Mammary epithelial cell (primary cell): Measurements from ENCODE around the gene MAP6.

Source experiments
- EZH2 ChIP-seq: IDR thresholded peaks from 2 replicates; pipeline ENCODE4 v1.6.1; 2012; ENCODE audit warnings: low read length, inconsistent platforms, borderline replicate concordance
- TF ChIP-seq, protein P1 (sequence below), 2 donors: IDR thresholded peaks in 1 of 2; conservative IDR thresholded peaks in 1 of 2; 2 replicates each; pipeline ENCODE4 v1.5.1; 2011 to 2012; ENCODE audit warnings: inconsistent platforms in 2 of 2, low read length in 2 of 2, mild to moderate bottlenecking in 2 of 2, control low read depth in 1 of 2, low read depth in 1 of 2; ENCODE audit not compliant: insufficient read depth in 1 of 2; ENCODE audit errors: extremely low read depth in 1 of 2

DNA sequence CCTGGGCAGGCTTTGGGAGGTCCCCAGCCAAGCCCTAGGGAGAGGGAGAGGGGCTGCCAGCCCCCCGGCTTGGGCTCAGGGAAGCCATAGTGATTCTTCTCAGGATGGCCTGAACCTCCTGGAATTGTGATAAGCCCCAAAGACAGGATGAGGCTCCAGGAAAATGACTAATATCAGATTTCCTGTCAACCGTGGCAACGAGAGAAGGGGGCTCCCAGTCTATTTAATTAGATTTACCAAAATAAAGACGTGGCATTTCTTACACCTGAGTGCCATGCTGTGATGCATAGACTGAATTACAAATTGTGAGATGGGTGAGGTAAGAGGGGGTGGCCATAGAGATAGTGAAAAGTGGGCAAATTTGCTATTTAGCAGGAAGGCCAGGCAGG is 86.3 kb downstream of the MAP6 start:
- TF ChIP-seq, protein P1, sequence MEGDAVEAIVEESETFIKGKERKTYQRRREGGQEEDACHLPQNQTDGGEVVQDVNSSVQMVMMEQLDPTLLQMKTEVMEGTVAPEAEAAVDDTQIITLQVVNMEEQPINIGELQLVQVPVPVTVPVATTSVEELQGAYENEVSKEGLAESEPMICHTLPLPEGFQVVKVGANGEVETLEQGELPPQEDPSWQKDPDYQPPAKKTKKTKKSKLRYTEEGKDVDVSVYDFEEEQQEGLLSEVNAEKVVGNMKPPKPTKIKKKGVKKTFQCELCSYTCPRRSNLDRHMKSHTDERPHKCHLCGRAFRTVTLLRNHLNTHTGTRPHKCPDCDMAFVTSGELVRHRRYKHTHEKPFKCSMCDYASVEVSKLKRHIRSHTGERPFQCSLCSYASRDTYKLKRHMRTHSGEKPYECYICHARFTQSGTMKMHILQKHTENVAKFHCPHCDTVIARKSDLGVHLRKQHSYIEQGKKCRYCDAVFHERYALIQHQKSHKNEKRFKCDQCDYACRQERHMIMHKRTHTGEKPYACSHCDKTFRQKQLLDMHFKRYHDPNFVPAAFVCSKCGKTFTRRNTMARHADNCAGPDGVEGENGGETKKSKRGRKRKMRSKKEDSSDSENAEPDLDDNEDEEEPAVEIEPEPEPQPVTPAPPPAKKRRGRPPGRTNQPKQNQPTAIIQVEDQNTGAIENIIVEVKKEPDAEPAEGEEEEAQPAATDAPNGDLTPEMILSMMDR (conservative IDR thresholded peaks at IDR 0.05 in 1 of 2, IDR thresholded peaks at IDR 0.05 in 1 of 2; ENCODE audit: extremely low read depth in 1 of 2, insufficient read depth in 1 of 2, low read depth in 1 of 2, low read length in 2 of 2), result no peak
- no peak for TF ChIP-seq EZH2
